Measurements from ENCODE around the gene FBXW5.

FBXW5 gene

GRCh38 chr9:136920069-136920468 lies 24.5 kb downstream of the FBXW5 start:
- peaks cover 59% of the 10 kb centered on the region for H3K36me3 ChIP-seq (ENCODE audit: low read depth)
- TF ChIP-seq CTCF (IDR thresholded peaks at IDR 0.05; ENCODE audit: poor library complexity, severe bottlenecking), result no peak
- H3K9me3 ChIP-seq (ENCODE audit: severe bottlenecking), result no peaks in the 10 kb centered on the region
- H3K4me3 ChIP-seq (ENCODE audit: severe bottlenecking), result no peak overlapping the region
- no peak for ATAC-seq (ENCODE audit: low read depth)
- no peak overlapping the region for H3K27ac ChIP-seq (ENCODE audit: poor library complexity, severe bottlenecking)
- no peak for DNase-seq (ENCODE audit: low spot score)
- no peaks in the 10 kb centered on the region for H3K27me3 ChIP-seq (ENCODE audit: insufficient read depth, poor library complexity, severe bottlenecking)
- H3K4me1 ChIP-seq (ENCODE audit: insufficient read depth, poor library complexity, severe bottlenecking), result no peaks in the 10 kb centered on the region

GRCh38 chr9:136917902-136918301 lies 26.6 kb downstream of the FBXW5 start:
- Histone ChIP-seq H3K4me3 (ENCODE audit: severe bottlenecking) (no peak overlapping the region), H3K27me3 (ENCODE audit: insufficient read depth, poor library complexity, severe bottlenecking) (no peaks in the 10 kb centered on the region), H3K4me1 (ENCODE audit: insufficient read depth, poor library complexity, severe bottlenecking) (no peaks in the 10 kb centered on the region), H3K27ac (ENCODE audit: poor library complexity, severe bottlenecking) (no peak overlapping the region), H3K36me3 (ENCODE audit: low read depth) (peaks cover 55% of the 10 kb centered on the region), H3K9me3 (ENCODE audit: severe bottlenecking) (no peaks in the 10 kb centered on the region)
- DNase-seq (ENCODE audit: low spot score), result no peak
- ATAC-seq (ENCODE audit: low read depth), result no peak
- TF ChIP-seq CTCF (IDR thresholded peaks at IDR 0.05; ENCODE audit: poor library complexity, severe bottlenecking), result no peak

DNA sequence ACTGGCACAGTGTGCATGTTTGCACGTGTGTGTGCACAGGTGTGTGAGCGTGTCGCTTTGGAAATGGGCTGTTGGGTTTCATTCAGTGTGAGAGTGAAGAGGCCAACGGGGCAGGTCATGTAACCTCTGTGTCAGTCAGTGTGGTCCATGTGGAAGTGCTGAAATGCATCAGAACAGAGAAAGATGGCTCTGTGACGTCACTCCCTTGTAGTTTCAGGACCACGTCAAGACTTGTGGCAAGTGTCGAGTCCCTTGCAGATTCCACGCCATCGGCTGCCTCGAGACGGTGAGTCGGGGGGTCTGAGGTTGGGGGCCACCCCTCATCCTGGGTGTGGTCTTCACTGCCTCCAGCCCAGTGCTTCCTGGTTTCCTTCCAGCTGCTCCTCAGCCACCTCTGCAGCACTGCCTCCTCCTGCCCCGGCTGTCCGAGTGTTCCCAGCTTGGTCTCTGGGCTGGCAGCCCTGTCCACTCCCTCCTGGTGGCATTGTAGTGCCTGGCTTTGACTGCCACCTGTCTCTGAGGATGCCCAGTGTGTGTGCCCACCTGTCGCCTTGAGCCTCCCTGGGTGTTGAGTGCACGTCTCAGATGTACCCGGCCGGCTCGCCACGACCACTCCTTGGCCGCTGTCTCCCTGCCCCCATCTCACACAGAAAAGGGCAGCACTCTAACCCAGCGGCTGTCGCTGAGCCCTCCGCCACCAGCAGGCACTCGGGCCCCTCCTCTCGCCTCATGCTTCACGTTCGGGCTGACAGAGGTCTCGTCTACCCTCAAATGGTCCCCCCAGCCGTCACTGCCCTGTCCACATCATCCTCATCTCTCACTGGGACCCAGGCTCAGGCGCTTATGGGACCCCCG lies 28.0 kb downstream of the FBXW5 start:
- H3K4me1 ChIP-seq (ENCODE audit: insufficient read depth, poor library complexity, severe bottlenecking), result no peaks in the 10 kb centered on the region
- H3K9me3 ChIP-seq (ENCODE audit: severe bottlenecking), result no peaks in the 10 kb centered on the region
- no peak for DNase-seq (ENCODE audit: low spot score)
- H3K4me3 ChIP-seq (ENCODE audit: severe bottlenecking), result no peak overlapping the region
- no peak for ATAC-seq (ENCODE audit: low read depth)
- H3K27me3 ChIP-seq (ENCODE audit: insufficient read depth, poor library complexity, severe bottlenecking), result no peaks in the 10 kb centered on the region
- H3K27ac ChIP-seq (ENCODE audit: poor library complexity, severe bottlenecking), result no peak overlapping the region
- H3K36me3 ChIP-seq (ENCODE audit: low read depth), result peaks cover 64% of the 10 kb centered on the region
- TF ChIP-seq CTCF (IDR thresholded peaks at IDR 0.05; ENCODE audit: poor library complexity, severe bottlenecking), result no peak

- Histone ChIP-seq H3K27me3 (ENCODE audit: insufficient read depth, poor library complexity, severe bottlenecking) (no peaks in the 10 kb centered on the region), H3K4me1 (ENCODE audit: insufficient read depth, poor library complexity, severe bottlenecking) (no peaks in the 10 kb centered on the region), H3K9me3 (ENCODE audit: severe bottlenecking) (no peaks in the 10 kb centered on the region), H3K36me3 (ENCODE audit: low read depth) (peaks cover 60% of the 10 kb centered on the region), H3K27ac (ENCODE audit: poor library complexity, severe bottlenecking) (no peak overlapping the region), H3K4me3 (ENCODE audit: severe bottlenecking) (no peak overlapping the region)
- no peak for TF ChIP-seq CTCF (IDR thresholded peaks at IDR 0.05; ENCODE audit: poor library complexity, severe bottlenecking)
- no peak for DNase-seq (ENCODE audit: low spot score)
- ATAC-seq (ENCODE audit: low read depth), result no peak
Observed at GRCh38 chr9:136915632-136916329, 28.8 kb downstream of the FBXW5 start.

All from RWPE2 (cell line).